HL-60 (cell line): ENCODE data around the gene SUPT4H1. TPM values are rescaled to one million over a fixed set of nuclear protein-coding genes. Genes with fewer than 3 reads are reported as not detected.

ENCODE experiments used
- microRNA-seq: library from miRNA; unstranded; fragments of <30 nt; microRNA quantifications from one replicate; pipeline ENCODE4, GENCODE V29; 2018

The SUPT4H1 gene

Small RNA genes lying within 50 kb of the gene (microRNA-seq; reads per million reads assigned to microRNA genes)
- not detected for gene MIR4736
